ENCODE data around the gene HPCAL1. TPM values are rescaled to one million over a fixed set of nuclear protein-coding genes. Genes with fewer than 3 reads are reported as not detected.

HPCAL1 gene
- total RNA-seq, 4 donors from 2014 or later: 18.6 to 59.5 (median 37.1) TPM

DNA sequence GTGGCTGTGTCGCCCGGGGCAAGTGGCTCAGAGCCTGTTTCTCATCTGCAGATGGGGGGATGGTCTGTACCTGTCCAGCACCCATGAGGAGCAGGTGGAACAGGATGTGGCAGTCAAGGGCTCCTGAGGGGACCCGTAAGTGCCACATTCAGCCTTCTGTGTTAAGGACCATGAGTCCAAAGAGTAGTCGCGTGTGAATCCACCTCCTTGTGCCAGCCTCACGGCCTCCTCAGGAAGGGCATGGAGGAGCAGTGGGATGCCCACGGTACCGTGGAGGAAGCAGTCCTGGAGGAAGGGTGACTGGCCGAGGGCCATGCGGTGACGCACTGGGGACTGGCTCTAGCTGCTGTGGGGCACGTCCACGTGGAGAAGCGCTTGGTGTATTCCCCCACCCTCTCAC lies 84.3 kb downstream of the HPCAL1 start:
- TF ChIP-seq, protein P1, sequence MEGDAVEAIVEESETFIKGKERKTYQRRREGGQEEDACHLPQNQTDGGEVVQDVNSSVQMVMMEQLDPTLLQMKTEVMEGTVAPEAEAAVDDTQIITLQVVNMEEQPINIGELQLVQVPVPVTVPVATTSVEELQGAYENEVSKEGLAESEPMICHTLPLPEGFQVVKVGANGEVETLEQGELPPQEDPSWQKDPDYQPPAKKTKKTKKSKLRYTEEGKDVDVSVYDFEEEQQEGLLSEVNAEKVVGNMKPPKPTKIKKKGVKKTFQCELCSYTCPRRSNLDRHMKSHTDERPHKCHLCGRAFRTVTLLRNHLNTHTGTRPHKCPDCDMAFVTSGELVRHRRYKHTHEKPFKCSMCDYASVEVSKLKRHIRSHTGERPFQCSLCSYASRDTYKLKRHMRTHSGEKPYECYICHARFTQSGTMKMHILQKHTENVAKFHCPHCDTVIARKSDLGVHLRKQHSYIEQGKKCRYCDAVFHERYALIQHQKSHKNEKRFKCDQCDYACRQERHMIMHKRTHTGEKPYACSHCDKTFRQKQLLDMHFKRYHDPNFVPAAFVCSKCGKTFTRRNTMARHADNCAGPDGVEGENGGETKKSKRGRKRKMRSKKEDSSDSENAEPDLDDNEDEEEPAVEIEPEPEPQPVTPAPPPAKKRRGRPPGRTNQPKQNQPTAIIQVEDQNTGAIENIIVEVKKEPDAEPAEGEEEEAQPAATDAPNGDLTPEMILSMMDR (IDR thresholded peaks at IDR 0.05; ENCODE audit: low read depth): no peak

DNA sequence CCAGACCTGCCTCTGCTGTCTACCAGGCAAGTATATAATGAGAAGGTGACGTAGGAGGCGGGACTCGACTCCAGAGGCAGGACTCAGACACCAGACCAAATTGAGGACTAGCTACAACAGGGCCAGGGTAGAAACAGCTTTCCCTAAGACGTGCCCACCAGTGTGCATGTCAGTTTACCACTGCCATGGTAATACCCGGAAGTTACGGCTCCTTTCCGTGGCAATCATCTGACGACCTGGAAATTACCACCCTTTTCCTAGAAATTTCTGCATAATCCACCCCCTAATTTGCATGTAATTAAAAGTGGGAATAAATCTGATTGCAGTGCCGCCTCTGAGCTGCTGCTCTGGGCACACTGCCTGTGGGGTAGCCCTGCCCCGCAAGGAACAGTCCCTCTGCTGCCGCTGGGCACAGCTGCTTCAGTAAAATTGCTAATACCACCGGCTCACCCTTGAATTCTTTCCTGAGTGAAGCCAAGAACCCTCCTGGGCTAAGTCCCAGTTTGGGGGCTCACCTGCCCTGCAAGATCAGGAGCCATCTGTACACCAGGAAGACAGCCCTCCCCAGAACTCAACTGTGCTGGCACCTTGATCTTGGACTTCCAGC lies 86.4 kb downstream of the HPCAL1 start:
- TF ChIP-seq, protein P1 (IDR thresholded peaks at IDR 0.05; ENCODE audit: low read depth): no peak

GRCh38 chr2:10389573-10389972 lies 86.9 kb downstream of the HPCAL1 start:
- TF ChIP-seq, protein P1 (IDR thresholded peaks at IDR 0.05; ENCODE audit: low read depth): no peak

DNA sequence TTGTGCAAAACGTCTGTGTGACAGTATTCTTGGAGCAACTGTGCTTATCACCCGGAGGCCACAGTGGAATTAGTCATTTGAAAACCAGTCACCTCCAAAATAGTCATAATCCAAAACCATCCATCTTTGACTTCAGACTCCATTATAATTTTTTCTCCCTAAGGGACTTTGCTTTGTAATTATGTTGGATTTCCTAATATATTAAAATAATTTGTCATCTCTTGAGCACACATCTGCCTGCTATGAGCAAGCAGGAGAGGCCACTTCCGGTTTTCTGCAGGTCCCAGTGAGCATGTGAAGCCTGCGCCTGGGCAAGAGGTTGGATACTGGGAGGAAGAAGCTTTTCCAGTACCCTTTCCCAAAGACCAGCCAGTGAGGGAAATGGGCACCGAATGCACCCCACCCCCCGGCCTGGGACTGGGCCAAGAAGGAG lies 87.7 kb downstream of the HPCAL1 start:
- TF ChIP-seq, protein P1 (IDR thresholded peaks at IDR 0.05; ENCODE audit: low read depth): no peak

- TF ChIP-seq, protein P1 (IDR thresholded peaks at IDR 0.05; ENCODE audit: low read depth): no peak
These were observed 89.4 kb downstream of the HPCAL1 start for GRCh38 chr2:10392100-10392499.

DNA sequence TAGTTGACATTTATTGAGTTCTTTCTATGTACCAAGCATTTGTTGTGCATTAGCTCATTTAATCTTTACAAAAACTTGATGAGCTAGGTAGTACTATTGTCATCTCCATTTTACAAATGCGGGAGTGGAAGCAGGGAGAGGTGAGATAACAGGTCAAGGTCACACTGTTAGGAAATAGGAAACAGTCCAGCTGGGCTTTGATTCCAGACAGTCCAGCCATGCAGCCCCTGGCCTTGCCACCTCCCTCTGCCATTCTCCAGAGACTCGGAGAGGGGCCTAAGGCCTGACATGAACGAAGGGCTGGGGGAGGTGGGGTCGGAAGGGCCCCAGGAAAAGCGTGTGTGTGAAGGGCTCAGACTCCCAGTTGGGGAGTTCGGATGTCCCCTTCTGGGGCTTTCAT lies 89.8 kb downstream of the HPCAL1 start:
- TF ChIP-seq, protein P1 (IDR thresholded peaks at IDR 0.05; ENCODE audit: low read depth): no peak

GRCh38 chr2:10392951-10393639 lies 90.4 kb downstream of the HPCAL1 start:
- TF ChIP-seq, protein P1 (IDR thresholded peaks at IDR 0.05; ENCODE audit: low read depth): no peak

All from subcutaneous adipose tissue (tissue), 4 donors.